ENCODE data around the gene METTL16.

The METTL16 gene

GRCh38 chr17:2393954-2394749, 117.5 kb downstream of the METTL16 start:
- no peak for DNase-seq

DNA sequence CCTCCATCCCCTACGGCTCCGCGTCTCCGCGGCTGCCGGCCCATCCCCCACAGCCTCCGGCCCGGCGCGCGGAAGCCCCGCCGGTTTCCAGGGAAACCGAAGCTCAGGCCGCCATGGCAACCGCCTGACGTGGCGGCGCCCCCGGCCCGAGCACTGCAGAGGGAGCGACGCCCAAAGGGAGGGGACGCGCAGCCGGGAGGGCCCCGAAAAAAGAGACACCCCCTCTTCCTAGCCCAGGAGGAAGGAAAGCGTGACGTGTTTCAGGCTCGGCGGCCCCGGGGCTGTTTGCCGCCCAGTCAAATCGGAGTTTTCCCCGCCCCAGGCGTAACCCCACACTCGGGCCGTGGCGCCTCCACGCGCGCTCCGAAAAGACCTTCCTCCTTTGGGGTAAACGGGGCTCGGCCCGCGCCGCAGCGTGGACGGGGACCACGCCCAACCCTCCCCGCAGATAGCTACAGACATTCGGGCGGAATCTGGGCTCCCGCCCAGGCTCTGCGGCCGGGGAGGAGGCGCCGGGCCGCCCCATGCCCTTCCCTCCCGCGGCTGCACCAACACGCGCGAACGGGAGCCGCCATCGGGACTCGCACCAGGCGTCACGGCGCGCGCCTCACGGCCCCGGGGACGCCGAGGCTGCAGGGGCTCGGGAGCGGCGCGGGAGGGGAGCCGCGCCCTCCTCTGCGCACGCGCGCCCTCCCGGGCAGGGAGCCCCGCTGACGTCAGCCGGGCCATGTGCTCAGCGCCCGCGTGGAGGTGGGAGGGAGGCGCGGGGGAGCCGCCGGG, 118.3 kb downstream of the METTL16 start:
- peak; percentile 96 for DNase-seq

DNA sequence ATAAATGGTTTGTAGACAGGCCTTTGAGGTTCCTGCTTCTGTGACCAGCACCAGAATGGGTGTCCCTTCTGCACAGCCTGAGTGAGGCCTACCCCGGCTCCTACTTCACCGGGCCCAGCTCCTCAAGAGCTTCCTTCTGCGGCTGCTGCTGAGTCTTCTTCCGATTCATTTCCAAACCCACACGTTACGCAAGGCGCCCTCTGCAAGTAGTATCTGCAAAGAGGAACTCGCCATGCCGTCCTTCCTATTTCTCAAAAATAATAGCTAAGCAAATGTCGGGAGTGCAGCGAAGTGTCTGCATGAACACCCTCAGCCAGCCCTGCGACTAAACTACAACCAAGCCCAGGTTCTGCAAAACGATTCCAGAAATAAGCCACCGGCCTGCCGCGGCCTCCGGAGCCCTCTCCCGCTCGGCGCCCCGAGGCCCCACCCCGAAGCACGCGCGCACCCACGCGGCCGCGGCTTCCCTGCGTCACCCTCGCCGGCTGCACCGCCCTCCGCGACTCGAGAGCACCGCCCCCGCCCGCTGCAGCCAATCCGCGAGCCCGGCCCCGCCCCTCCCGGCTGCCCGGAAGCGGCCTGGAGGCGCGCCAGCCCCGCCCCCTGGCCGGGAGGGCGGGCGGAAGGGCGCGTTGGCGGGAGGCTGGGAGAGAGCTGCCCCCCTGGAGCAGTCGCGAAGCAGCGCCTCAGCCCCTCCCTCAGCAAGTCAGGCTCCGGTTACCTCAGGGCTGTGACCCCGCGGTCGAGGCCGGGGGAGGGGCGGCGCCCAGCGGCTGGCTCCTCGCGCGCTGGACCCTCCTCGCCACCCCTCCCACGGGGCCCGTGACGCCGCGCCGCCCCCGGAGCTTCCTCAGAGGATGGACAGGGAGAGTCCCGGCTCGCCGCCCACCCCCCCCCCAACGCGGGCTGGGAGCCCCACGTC, 119.2 kb downstream of the METTL16 start:
- DNase-seq, result peak; percentile 95

DNA sequence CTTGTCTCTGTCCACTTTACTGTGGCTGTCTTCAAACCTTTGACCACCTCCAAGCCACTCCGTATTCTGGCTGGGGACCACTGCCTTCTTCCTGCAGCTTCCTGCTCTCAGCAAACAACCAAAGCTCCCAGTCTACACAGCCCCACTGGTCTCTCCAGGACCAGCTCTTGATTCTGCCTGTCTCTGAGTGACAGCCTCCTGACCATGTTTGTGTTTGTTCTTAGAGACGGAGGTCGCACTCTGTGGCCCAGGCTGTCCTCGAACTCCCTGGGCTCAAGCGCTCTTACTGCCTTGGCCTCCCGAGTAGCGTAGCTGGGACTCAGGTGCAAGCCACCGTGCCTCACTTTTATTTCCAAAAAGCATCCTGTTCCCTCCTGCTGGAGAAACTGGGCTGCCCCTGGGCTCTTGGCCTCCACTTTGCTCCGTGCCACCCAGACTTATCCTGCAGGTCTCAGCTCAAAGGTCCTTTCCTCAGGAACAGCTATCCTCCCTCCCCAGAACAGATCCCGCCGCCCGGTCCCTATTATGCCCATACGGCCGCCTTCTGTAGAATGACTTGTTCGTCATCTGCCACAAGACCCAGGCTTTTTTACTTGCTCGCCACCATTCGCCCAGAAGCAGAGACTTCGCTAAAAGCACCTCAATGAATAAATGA, 120.0 kb downstream of the METTL16 start:
- DNase-seq, result no peak

GRCh38 chr17:2390199-2390836, 121.4 kb downstream of the METTL16 start:
- DNase-seq, result no peak

- no peak for DNase-seq
Observed at GRCh38 chr17:2388683-2389055, 123.0 kb downstream of the METTL16 start.

DNA sequence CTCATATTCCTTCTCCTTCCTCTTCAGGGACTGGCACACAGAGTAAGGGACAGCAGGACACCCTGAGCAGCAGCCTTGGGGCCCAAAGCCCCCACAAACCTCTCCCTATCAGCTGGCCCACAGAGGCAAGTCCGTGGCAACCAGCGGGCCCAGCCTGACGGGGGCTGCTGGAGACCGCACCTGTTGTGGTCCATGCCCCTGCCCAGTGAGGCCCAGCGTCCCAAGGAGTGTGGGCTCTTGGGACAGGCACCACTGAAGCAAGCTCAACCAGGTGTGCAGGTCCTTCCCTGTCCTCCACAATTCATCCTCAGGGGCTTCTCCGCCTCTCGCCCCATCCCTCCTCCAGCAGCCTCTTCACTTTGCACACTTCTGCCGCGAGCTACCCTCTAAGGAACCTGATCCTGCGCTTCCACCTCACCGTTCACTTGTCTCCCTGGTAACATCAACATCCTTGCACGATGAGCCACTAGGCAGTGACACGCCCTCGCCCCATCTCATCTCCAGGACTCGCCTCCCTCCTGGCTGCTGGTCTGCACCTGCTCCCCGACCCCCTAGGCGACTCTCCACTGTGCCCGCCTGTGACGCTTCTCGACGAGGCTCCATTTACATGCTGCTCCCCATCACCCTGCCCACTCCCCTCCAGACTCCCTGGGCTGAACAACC, 123.5 kb downstream of the METTL16 start:
- DNase-seq, result no peak

DNA sequence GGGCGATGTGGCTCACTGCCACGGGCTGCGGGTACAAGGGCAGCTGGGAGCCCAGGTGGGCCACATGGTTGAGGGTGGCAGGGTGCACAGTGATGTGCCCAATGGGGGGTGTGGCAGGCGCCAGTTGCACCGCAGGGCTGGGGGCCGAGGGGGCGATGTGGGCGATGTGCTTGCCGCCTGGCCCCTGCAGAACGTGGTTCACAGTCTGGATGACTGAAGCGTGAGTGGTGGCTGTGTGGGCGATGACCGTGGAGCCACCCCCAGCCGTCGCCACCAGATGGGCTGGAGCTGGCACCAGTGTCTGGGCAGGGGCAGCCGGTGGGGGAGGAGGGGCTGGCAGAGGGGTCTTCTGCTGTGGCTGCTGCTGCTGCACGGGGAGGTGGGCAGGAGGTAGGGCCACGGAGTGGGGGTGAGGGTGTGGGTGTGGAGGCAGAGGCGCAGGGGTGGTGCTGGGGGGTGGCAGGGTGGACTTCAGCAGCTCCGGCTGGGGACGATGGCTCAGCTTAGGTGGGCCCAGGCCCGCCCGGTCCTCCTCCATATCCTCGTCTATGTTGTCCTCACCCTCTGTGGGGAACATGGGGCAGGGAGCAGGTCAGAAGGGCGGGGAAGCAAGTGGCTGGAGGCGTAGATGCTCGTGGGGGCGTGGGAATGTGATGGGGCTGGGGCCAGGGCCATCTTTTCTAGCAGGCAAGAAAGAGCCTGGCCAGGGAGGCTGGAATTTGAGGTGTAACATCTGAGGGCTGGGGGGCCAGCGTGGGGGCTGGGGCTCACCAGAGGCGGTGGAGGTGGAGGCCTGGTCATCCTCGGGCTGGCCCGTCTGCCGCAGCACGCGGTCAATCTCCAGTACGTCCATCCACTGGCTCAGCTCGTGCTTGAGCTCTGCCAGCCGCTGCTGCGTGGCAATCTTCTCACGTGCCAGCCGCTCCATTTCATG, 124.3 kb downstream of the METTL16 start:
- DNase-seq, result no peak

- no peak for DNase-seq
Observed at GRCh38 chr17:2386400-2387085, 125.1 kb downstream of the METTL16 start.

DNA sequence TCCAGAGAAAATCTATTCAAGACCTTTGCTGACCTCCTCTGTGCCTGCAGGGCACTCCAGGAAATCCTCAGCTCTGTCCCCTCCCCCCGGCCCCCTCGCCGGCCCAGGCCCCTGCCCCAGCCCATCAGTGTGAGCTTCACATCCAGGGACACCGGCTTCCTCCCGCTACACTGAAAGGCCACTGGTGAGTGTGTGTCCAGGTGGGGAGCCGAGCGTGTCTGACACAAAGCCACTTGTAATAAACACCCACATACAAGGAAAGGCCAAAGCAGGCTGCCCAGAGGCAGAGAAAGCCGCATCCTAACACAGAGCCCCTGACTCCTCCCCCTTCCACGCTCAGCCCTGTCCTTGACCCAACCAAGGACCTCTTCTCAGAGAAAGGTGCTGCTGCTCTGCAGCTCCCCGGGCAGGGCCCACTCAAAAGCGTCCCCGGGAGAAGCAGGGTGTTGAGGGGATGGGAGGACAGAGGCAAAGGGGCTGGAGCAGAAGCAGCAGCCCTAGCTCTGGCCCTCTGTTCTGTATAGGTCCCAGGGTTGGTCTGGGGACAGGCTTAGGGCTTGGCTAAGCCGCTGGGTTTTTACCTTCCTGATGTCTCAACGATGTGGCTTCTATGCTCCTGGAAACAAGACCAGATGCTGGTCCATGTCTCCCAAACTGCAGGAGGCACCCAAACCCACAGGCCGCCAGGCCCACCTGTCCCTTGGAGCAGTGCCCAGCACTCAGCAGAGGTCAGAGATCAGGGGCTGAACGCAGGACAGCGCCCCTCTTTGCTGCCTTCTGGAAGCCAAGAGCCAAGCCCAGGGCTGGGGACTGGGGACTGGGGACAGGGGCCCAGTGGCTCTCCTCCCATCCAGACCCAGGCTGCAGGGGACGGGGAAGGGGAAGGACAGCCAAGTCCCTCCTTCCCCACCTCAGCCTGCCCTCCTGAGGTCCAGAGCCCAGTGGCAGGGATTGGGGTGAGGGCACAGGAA, 126.2 kb downstream of the METTL16 start:
- no peak for DNase-seq

- DNase-seq, result no peak
Observed at GRCh38 chr17:2384439-2385127, 127.1 kb downstream of the METTL16 start.

DNA sequence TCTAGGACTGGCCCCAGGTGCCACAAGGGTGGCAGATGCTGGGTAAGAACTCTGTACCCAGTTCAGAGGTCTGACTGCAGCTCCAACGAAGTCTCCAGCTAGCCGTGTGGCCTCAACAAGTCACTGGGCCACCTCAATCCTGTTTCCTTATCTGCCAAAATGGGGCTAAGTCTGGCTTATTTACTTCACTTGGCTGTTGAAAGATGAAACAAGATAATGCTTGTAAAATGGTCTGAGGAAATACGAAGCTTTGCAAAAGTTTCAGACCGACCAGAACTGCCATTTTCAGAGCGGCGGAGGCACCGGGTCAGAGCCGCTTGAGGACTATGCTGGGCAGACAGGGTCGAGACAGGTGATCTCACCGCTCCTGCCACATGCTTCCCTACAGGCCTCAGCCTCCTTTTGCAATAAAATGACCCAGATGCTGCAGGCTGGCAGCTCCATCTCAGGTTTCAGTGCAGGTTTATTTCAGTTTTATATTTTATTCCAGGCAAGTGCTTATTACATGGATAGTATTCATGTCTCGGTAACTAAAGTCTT, 128.0 kb downstream of the METTL16 start:
- DNase-seq, result no peak

- DNase-seq, result no peak
Observed at GRCh38 chr17:2380950-2381649, 130.6 kb downstream of the METTL16 start.

- DNase-seq, result no peak
Observed at GRCh38 chr17:2380226-2380922, 131.3 kb downstream of the METTL16 start.

DNA sequence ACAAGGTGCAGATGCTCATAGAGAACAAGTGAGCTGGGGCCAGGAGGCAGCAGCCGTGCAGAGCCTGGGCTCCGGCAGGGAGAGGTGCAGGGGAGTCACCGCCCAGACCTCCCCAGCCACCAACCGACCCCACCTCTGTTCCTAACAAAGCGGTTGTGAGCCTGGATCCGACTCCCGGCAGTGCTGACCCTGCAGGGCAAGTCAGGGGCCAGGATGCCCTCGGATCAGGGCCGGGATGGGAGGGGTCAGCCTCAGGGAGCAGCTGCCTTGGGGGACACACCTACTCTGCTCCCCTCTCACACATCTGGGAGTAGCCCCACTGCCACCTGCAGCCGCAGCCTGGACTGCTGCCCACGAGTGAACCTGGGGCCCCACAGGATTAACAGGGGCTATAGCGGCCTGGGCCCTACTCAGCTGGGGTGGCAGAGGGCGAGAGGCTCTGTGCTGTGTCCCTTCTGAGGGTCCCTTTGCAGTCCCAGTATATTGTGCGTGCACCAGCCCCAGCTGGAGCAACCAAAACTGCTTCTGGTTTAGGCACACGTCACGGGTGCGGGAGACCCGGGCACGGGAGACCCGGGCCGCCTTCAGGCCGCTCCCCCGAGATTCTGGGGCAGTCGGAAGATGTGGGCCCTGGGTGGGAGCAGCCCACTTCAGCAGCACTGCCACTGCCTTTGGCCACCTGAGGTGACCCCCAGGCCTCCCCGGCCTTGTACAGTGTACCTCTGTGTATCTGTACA, 132.0 kb downstream of the METTL16 start:
- DNase-seq, result no peak

DNA sequence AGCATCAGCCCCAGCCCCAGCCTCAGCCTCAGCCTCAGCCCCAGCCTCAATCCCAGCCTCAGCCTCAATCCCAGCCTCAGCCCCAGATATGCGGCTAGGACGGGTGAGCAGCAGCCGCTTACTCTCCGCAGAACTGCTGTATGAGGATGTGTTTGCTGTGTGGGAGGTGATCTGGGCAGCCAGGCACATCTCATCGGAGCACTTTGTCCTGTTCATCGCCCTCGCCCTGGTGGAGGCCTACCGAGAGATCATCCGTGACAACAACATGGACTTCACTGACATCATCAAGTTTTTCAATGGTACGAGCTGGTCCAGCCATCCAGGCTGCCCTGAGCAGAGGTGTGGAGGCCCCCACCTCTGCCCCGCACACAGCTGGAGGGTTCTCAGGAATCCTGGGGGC, 132.8 kb downstream of the METTL16 start:
- no peak for DNase-seq
